Measurements from ENCODE around the gene ADGRF1.

DNA sequence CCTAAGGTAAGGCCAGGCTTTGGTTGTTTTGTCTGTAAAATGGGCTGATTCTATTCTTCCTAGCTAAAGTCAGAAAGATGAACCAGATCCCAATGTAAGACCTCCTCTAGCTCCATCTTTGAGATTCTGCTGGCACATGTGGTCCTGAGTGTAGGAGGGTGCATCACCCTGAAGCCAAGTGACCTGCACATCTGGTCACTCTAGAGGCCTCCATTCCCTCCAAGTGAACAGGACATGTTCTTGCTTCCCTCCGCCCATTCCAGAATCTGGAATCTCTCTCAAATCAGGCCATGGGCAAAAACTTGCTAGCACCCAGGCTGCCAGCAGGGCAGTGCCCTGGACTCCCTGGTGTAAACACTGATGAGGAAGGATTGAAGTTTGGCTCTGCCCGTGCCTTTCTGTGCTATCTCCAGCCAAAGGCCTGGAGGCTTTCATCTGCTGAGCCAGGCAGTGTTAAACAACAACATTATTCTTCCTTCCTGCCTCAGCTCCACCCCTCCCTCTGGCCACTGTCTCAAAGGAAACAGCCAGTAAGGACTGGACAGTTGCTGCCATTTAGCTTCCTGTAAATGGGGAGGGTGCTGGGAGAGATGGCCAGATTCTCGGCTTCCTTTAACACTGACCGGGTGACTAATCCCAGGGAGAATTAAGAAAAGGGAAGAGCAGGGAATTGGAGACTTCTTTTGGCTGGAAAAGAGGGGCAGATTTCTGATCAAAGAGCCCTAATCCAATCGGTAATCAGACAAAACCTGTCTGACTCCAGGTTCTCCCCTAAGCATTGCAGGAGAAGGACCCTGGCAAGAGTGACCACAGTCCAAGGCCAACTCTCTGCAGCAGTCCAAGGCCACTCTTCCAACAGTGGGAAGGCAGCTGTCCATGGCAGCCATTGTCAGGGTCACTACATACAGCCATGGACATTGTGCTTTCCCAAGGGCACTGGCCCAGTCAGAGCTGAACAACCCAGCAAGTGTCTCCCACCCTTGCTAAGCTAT, 19.5 kb upstream of the ADGRF1 start:
- TF ChIP-seq, protein P1, sequence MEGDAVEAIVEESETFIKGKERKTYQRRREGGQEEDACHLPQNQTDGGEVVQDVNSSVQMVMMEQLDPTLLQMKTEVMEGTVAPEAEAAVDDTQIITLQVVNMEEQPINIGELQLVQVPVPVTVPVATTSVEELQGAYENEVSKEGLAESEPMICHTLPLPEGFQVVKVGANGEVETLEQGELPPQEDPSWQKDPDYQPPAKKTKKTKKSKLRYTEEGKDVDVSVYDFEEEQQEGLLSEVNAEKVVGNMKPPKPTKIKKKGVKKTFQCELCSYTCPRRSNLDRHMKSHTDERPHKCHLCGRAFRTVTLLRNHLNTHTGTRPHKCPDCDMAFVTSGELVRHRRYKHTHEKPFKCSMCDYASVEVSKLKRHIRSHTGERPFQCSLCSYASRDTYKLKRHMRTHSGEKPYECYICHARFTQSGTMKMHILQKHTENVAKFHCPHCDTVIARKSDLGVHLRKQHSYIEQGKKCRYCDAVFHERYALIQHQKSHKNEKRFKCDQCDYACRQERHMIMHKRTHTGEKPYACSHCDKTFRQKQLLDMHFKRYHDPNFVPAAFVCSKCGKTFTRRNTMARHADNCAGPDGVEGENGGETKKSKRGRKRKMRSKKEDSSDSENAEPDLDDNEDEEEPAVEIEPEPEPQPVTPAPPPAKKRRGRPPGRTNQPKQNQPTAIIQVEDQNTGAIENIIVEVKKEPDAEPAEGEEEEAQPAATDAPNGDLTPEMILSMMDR (IDR thresholded peaks at IDR 0.05; ENCODE audit: low read depth, low read length): no peak
- no peak for TF ChIP-seq POLR2A (IDR thresholded peaks at IDR 0.05; ENCODE audit: extremely low read depth, insufficient read length)

Data from NB4 (cell line).